Measurements from ENCODE around the gene EMC7. TPM values are rescaled to one million over a fixed set of nuclear protein-coding genes. Genes with fewer than 3 reads are reported as not detected.
"Not testable (repeated sequence)": the region's sequence is repeated elsewhere in the genome, so short reads cannot be mapped to it uniquely, and the experiment has no call there.

EMC7 gene
- total RNA-seq, 1 experiment from 2014 or later: 42.6 TPM

DNA sequence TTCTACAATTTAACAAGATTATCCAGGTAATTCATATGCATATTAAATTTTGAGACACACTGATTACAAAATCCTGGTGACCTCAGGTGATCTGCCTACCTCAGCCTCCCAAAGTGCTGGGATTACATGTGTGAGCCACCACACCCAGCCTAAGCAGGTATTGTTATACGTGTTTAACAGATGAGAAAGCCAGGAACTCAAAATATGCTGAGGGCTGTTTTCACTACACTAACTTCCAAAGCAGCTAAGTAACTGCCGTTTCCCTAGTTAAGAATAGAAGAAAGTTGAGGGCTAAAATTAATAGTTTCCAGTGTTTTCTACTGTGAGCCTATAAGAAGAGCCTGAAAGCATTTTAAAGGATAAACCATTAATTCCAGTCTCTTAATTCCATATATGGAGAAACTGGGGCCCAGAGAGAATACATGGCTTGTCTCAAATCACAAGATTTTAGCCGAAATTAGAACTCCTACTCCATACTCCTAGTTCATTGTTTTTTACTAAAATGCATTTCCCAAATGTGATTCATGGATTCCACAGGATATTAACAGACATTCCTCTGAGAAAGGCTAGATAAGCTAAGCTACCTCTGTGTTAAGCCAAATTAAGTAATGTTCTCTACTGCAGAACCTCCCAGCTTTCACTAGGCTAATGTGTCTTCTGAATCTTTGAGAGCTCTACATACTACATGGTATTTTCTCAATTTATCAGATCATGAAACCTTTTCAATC lies 45.6 kb downstream of the EMC7 start:
- no peaks in the 10 kb centered on the region for H3K27me3 ChIP-seq (ENCODE audit: low read length)
- H3K9me3 ChIP-seq (ENCODE audit: low read length): no peaks in the 10 kb centered on the region; the same call in 1 of the 2 replicates
- H3K4me2 ChIP-seq (ENCODE audit: low read depth, low read length, poor library complexity, severe bottlenecking): no peak overlapping the region
- no peaks in the 10 kb centered on the region for H3K79me2 ChIP-seq (ENCODE audit: low read length)
- no peaks in the 10 kb centered on the region for H3K4me1 ChIP-seq (ENCODE audit: low read length)
- H4K20me1 ChIP-seq (ENCODE audit: insufficient read depth, low read depth, low read length): no peaks in the 10 kb centered on the region
- H3K4me3 ChIP-seq (ENCODE audit: low read length): no peak overlapping the region
- no peaks in the 10 kb centered on the region for H3K36me3 ChIP-seq (ENCODE audit: insufficient read depth, low read length)
- no peak for DNase-seq
- no peak overlapping the region for H2AFZ ChIP-seq (ENCODE audit: low read length)
- no peaks in the 10 kb centered on the region for H3K9me2 ChIP-seq (replicated peaks; ENCODE audit: insufficient read depth, low read length)
- no peak overlapping the region for H3K9ac ChIP-seq (ENCODE audit: low read length)
- no peak overlapping the region for H3K27ac ChIP-seq (ENCODE audit: low read length)

DNA sequence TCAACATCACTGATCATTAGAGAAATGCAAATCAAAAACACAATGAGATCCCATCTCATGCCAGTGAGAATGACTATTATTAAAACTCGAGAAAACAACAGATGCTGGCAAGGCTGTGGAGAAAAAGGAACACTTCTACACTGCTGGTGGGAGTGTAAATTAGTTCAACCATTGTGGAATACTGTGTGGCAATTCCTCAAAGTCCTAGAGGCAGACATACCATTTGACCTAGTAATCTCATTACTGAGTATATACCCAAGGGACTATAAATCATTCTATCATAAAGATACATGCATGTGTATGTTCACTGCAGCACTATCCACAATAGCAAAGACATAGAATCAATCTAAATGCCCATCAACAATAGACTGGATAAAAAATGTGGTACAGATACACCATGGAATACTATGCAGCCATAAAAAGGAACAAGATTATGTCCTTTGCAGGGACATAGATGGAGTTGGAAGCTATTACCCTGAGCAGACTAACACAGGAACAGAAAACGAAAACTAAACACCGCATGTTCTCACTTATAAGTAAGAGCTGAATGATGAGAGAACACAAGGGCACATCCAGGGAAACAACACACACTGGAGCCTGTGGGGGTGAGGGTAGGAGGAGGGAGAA lies 47.5 kb downstream of the EMC7 start:
- Histone ChIP-seq H3K4me3 (ENCODE audit: low read length) (no peak overlapping the region), H4K20me1 (ENCODE audit: insufficient read depth, low read depth, low read length) (no peaks in the 10 kb centered on the region), H3K4me2 (ENCODE audit: low read depth, low read length, poor library complexity, severe bottlenecking) (no peak overlapping the region), H3K9ac (ENCODE audit: low read length) (no peak overlapping the region), H3K9me3 (ENCODE audit: low read length) (no peaks in the 10 kb centered on the region; the same call in 1 of the 2 replicates), H3K9me2 (replicated peaks; ENCODE audit: insufficient read depth, low read length) (no peaks in the 10 kb centered on the region), H3K27me3 (ENCODE audit: low read length) (no peaks in the 10 kb centered on the region), H3K4me1 (ENCODE audit: low read length) (no peaks in the 10 kb centered on the region), H2AFZ (ENCODE audit: low read length) (no peak overlapping the region), H3K79me2 (ENCODE audit: low read length) (no peaks in the 10 kb centered on the region), H3K36me3 (ENCODE audit: insufficient read depth, low read length) (no peaks in the 10 kb centered on the region; the same call in 1 of the 2 replicates), H3K27ac (ENCODE audit: low read length) (no peak overlapping the region)
- no peak for DNase-seq

DNA sequence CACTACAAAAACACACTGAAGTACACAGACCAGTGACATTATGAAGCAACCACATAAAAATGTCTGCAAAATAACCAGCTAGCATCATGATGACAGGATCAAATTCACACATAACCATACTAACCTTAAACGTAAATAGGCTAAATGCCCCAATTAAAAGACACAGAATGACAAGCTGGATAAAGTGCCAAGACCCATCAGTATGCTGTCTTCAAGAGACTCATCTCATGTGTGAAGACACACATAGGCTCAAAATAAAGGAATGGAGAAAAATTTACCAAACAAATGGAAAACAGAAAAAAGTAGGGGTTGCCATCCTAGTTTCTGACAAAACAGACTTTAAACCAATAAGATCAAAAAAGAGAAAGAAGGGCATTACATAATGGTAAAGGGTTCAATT lies 51.3 kb downstream of the EMC7 start:
- H3K4me3 ChIP-seq (ENCODE audit: low read length); H3K27me3 ChIP-seq (ENCODE audit: low read length); H3K9me3 ChIP-seq (ENCODE audit: low read length); H3K9ac ChIP-seq (ENCODE audit: low read length); H4K20me1 ChIP-seq (ENCODE audit: insufficient read depth, low read depth, low read length); H3K36me3 ChIP-seq (ENCODE audit: insufficient read depth, low read length); H3K79me2 ChIP-seq (ENCODE audit: low read length); H2AFZ ChIP-seq (ENCODE audit: low read length); H3K27ac ChIP-seq (ENCODE audit: low read length); H3K4me2 ChIP-seq (ENCODE audit: low read depth, low read length, poor library complexity, severe bottlenecking); DNase-seq; H3K9me2 ChIP-seq (replicated peaks; ENCODE audit: insufficient read depth, low read length); H3K4me1 ChIP-seq (ENCODE audit: low read length): not testable (repeated sequence)

DNA sequence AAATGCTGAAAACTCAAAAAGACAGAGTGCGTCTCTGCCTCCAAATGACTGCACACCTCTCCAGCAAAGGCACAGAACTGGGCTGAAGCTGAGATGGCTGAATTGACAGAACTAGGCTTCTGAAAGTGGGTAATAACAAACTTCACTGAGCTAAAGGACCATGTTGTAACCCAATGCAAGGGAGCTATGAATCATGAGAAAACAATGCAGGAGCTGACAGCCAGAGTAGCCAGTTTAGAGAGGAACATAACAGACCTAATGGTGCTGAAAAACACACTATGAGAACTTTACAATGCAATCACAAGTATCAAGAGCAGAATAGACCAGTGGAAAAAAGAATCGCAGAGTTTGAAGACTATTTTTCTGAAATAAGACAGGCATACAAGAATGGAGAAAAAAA lies 52.5 kb downstream of the EMC7 start:
- Histone ChIP-seq H3K4me1 (ENCODE audit: low read length) (no peaks in the 10 kb centered on the region), H3K27me3 (ENCODE audit: low read length) (no peaks in the 10 kb centered on the region), H3K79me2 (ENCODE audit: low read length) (no peaks in the 10 kb centered on the region), H3K9me3 (ENCODE audit: low read length) (no peaks in the 10 kb centered on the region; the same call in 1 of the 2 replicates), H3K4me3 (ENCODE audit: low read length) (no peak overlapping the region), H4K20me1 (ENCODE audit: insufficient read depth, low read depth, low read length) (no peaks in the 10 kb centered on the region), H3K27ac (ENCODE audit: low read length) (no peak overlapping the region), H3K9ac (ENCODE audit: low read length) (no peak overlapping the region), H2AFZ (ENCODE audit: low read length) (no peak overlapping the region), H3K36me3 (ENCODE audit: insufficient read depth, low read length) (no peaks in the 10 kb centered on the region; the same call in 1 of the 2 replicates), H3K9me2 (replicated peaks; ENCODE audit: insufficient read depth, low read length) (no peaks in the 10 kb centered on the region), H3K4me2 (ENCODE audit: low read depth, low read length, poor library complexity, severe bottlenecking) (no peak overlapping the region)
- no peak for DNase-seq

DNA sequence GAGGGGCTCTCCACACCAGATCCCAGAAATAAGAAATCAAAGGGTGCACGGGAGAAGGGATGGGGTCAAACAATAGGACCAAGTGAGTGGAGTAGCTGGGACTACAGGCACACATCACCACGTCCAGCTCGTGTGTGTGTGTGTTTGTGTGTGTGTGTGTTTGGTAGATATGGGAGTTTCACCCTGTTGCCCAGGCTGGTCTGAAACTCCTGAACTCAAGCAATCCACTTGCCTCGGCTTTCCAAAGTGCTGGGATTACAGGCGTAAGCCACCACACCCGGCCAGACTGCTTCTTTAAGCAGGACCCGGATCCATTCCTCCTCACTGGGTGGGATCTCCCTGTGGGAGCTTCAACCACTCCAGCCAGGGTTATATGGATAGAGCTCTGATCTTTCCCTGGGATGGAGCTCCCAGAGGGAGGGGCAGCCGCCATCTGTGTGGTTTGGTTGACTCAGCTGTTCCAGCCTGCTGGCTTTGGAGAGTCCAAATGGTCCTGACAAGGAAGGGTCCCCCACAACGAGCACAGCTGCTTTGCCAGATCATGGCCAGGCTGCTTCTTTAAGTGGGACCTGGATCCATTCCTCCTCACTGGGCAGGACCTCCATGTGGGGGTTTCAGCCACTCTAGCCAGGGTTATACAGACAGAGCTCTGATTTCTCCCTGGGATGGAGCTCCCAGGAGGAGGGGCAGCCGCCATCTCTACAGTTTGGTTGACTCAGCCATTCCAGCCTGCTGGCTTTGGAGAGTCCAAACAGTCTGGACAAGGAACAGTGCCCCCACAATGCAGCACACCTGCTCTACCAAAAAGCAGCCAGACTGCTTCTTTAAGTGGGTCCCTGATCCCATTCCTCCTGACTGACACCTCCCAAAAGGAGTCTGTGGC lies 53.5 kb downstream of the EMC7 start:
- Histone ChIP-seq H4K20me1 (ENCODE audit: insufficient read depth, low read depth, low read length) (no peaks in the 10 kb centered on the region), H3K4me2 (ENCODE audit: low read depth, low read length, poor library complexity, severe bottlenecking) (no peak overlapping the region), H3K9ac (ENCODE audit: low read length) (no peak overlapping the region), H3K4me1 (ENCODE audit: low read length) (no peaks in the 10 kb centered on the region), H3K4me3 (ENCODE audit: low read length) (no peak overlapping the region), H3K36me3 (ENCODE audit: insufficient read depth, low read length) (no peaks in the 10 kb centered on the region; the same call in 1 of the 2 replicates), H3K27ac (ENCODE audit: low read length) (no peak overlapping the region), H2AFZ (ENCODE audit: low read length) (no peak overlapping the region), H3K9me2 (replicated peaks; ENCODE audit: insufficient read depth, low read length) (no peaks in the 10 kb centered on the region), H3K27me3 (ENCODE audit: low read length) (no peaks in the 10 kb centered on the region), H3K9me3 (ENCODE audit: low read length) (no peaks in the 10 kb centered on the region; the same call in 1 of the 2 replicates), H3K79me2 (ENCODE audit: low read length) (no peaks in the 10 kb centered on the region)
- no peak for DNase-seq

DNA sequence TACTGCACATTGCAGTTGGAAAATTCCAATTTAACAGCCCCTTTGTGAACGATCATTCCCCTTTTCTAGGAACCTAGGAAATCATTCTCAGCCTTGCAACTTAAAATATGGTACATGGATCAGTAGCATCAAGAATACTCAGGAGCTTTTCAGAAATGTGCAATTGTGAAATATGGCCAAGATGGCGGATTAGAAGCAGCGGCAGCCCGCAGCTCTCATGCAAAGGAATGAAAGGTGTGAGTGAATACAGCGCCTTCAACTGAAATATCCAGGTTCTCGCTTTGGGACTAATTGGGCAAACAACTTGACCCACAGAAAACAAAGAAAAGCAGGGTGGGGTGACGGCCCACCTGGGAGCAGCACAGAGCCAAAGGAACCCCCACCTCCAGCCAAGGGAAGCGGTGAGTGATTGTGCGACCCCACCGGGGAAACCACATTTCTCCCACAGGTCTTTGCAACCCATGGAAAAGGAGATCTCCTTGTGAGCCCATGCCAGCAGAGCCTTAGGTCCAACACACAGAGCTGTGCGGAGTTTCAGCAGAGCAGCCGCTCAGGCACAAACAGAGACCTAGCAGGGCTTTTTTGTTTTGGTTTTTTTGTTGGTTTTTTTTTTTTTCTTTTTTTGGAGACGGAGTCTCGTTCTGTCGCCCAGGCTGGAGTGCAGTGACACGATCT lies 55.1 kb downstream of the EMC7 start:
- H3K27ac ChIP-seq (ENCODE audit: low read length): no peak overlapping the region
- no peak overlapping the region for H2AFZ ChIP-seq (ENCODE audit: low read length)
- no peaks in the 10 kb centered on the region; the same call in 1 of the 2 replicates for H3K36me3 ChIP-seq (ENCODE audit: insufficient read depth, low read length)
- H3K4me3 ChIP-seq (ENCODE audit: low read length): no peak overlapping the region
- H3K9me3 ChIP-seq (ENCODE audit: low read length): no peaks in the 10 kb centered on the region; the same call in 1 of the 2 replicates
- no peak overlapping the region for H3K4me2 ChIP-seq (ENCODE audit: low read depth, low read length, poor library complexity, severe bottlenecking)
- H4K20me1 ChIP-seq (ENCODE audit: insufficient read depth, low read depth, low read length): no peaks in the 10 kb centered on the region
- DNase-seq: no peak
- no peak overlapping the region for H3K9ac ChIP-seq (ENCODE audit: low read length)
- no peaks in the 10 kb centered on the region for H3K9me2 ChIP-seq (replicated peaks; ENCODE audit: insufficient read depth, low read length)
- no peaks in the 10 kb centered on the region for H3K79me2 ChIP-seq (ENCODE audit: low read length)
- no peaks in the 10 kb centered on the region for H3K4me1 ChIP-seq (ENCODE audit: low read length)
- H3K27me3 ChIP-seq (ENCODE audit: low read length): no peaks in the 10 kb centered on the region

DNA sequence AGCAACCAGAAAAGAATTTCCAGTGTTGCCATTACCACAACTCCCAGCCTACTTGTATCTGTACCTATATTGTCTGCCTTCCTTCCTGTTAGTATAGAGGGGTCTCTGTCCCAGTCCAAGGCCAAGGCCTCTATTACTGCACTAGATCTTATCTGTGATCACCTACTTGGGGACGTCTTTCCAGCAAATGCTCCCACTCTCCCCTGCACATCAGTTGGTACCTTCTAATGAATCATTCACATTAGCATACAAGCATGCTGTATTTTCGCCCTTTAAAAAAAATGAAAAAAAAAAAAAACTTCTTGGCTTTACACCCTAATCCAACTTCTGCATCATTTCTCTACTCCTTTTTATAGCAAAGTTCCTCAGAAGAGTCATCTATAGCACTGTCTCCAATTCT lies 57.8 kb downstream of the EMC7 start:
- Histone ChIP-seq H3K27ac (ENCODE audit: low read length) (no peak overlapping the region), H3K9me3 (ENCODE audit: low read length) (no peaks in the 10 kb centered on the region), H3K4me2 (ENCODE audit: low read depth, low read length, poor library complexity, severe bottlenecking) (no peak overlapping the region), H3K79me2 (ENCODE audit: low read length) (no peaks in the 10 kb centered on the region), H4K20me1 (ENCODE audit: insufficient read depth, low read depth, low read length) (no peaks in the 10 kb centered on the region), H3K9me2 (replicated peaks; ENCODE audit: insufficient read depth, low read length) (no peaks in the 10 kb centered on the region), H2AFZ (ENCODE audit: low read length) (no peak overlapping the region), H3K27me3 (ENCODE audit: low read length) (no peaks in the 10 kb centered on the region), H3K4me3 (ENCODE audit: low read length) (no peak overlapping the region), H3K36me3 (ENCODE audit: insufficient read depth, low read length) (no peaks in the 10 kb centered on the region), H3K4me1 (ENCODE audit: low read length) (peaks cover 10% of the 10 kb centered on the region), H3K9ac (ENCODE audit: low read length) (no peak overlapping the region)
- no peak for DNase-seq
